ENCODE results near the gene BMPR1A.
"Not testable (repeated sequence)": the region's sequence is repeated elsewhere in the genome, so short reads cannot be mapped to it uniquely, and the experiment has no call there.

Gene BMPR1A

DNA sequence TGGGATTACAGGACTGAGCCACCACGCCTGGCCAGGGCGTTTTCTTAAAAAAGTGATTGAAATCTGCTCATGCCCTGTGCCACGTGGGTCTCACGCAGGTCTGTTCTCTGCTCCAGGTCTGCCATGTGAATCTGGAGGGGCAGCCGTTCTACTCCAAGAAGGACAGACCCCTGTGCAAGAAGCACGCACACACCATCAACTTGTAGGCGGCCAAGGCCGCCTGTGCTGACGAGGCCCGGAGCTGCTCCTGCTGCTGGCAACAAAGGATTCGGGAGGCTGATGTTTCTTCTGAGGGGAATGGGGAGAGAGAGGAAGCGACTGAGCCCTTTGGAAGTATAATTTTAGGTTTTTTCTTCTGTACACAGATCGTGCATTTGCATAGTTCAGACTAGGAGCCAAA, 23.6 kb upstream of the BMPR1A start:
- TF ChIP-seq, protein P1, sequence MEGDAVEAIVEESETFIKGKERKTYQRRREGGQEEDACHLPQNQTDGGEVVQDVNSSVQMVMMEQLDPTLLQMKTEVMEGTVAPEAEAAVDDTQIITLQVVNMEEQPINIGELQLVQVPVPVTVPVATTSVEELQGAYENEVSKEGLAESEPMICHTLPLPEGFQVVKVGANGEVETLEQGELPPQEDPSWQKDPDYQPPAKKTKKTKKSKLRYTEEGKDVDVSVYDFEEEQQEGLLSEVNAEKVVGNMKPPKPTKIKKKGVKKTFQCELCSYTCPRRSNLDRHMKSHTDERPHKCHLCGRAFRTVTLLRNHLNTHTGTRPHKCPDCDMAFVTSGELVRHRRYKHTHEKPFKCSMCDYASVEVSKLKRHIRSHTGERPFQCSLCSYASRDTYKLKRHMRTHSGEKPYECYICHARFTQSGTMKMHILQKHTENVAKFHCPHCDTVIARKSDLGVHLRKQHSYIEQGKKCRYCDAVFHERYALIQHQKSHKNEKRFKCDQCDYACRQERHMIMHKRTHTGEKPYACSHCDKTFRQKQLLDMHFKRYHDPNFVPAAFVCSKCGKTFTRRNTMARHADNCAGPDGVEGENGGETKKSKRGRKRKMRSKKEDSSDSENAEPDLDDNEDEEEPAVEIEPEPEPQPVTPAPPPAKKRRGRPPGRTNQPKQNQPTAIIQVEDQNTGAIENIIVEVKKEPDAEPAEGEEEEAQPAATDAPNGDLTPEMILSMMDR (IDR thresholded peaks at IDR 0.05; ENCODE audit: insufficient read depth, low read length, poor library complexity, severe bottlenecking): no peak
- DNase-seq (ENCODE audit: extremely low read depth, insufficient read length): no peak
- H3K4me3 ChIP-seq (replicated peaks; ENCODE audit: low read depth, low read length): no peak overlapping the region
- H3K27me3 ChIP-seq (replicated peaks; ENCODE audit: control insufficient read depth, insufficient read depth, low read length): no peaks in the 10 kb centered on the region
- H3K36me3 ChIP-seq (ENCODE audit: control insufficient read depth, insufficient read depth, low read length): no peaks in the 10 kb centered on the region

DNA sequence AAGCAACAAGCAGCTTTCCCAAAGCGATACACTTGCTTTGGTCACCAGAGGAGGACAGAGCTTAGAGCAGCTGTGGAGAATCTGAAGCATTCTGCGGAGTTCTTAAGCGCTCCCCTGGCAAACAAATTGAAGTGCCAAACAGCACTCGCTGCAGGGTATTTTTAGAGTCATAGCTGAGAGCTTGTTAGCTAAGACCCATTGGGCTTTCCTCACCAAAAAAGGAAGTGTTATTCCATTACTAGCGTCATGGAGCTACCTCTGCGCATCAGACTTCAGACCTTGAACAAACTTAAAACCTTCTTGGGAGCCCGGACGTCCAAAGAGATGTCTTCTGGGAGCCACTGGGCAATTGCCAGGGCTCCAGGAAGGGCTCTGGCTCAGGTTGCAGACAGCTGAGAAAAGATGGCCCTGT, 23.2 kb upstream of the BMPR1A start:
- DNase-seq (ENCODE audit: extremely low read depth, insufficient read length): no peak
- Histone ChIP-seq H3K36me3 (ENCODE audit: control insufficient read depth, insufficient read depth, low read length) (no peaks in the 10 kb centered on the region), H3K27me3 (replicated peaks; ENCODE audit: control insufficient read depth, insufficient read depth, low read length) (no peaks in the 10 kb centered on the region), H3K4me3 (replicated peaks; ENCODE audit: low read depth, low read length) (no peak overlapping the region)
- TF ChIP-seq, protein P1 (IDR thresholded peaks at IDR 0.05; ENCODE audit: insufficient read depth, low read length, poor library complexity, severe bottlenecking): no peak

DNA sequence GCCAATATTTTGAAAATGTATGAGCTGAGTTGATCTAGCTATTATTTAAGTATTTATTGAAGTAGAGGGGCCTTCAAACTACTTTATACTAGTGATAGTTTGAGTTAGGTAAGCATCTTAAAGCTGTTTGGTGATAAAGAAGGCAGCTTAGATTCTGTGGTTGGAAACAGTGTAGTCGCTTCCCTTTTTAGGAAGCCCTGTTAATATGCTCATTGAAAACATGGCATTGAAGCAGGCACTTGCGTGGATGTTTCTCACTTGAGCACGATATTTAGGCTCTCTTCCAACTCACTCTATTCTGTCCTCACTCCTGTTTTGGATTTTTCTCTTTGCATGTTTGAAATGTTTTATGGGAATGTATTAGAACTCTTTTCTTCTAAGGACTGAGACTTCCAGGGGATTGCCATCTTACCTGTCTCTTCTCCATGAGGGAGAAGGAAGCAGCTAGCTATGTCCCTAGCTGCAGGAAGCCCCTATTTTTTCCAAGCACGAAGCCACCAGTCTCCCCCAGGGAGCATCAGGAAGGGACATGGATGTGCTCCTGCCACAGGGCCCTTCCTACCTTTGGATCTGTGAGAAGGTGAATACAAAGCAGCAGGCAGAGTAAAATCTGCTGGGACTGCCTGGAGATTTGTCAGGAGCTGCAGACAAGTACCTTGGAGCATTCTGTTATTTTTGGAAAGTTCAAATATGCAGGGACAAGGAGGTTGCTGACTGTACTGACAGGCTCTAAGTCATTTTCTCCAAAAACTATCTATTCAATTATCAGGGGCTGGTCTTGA, 22.0 kb upstream of the BMPR1A start:
- TF ChIP-seq, protein P1 (IDR thresholded peaks at IDR 0.05; ENCODE audit: insufficient read depth, low read length, poor library complexity, severe bottlenecking): no peak
- no peak for DNase-seq (ENCODE audit: extremely low read depth, insufficient read length)
- Histone ChIP-seq H3K27me3 (replicated peaks; ENCODE audit: control insufficient read depth, insufficient read depth, low read length) (no peaks in the 10 kb centered on the region), H3K36me3 (ENCODE audit: control insufficient read depth, insufficient read depth, low read length) (no peaks in the 10 kb centered on the region), H3K4me3 (replicated peaks; ENCODE audit: low read depth, low read length) (no peak overlapping the region)

DNA sequence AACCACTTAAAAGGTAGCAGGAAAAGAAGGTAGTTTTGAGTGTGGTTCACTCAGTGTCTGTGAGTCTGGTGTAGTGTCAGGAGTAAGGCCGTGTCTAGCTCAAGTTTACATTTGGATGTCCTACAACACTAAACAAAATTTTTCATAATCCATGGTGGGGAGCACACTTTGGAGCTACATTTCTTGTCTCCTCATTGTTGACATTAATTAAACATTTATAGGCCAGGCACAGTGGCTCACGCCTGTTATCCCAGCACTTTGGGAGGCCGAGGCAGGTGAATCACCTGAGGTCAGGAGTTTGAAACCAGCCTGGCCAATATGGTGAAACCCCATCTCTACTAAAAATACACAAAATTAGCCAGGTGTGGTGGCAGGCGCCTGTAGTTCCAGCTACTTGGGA, 21.1 kb upstream of the BMPR1A start:
- not testable (repeated sequence) for DNase-seq (ENCODE audit: extremely low read depth, insufficient read length); H3K4me3 ChIP-seq (replicated peaks; ENCODE audit: low read depth, low read length)

DNA sequence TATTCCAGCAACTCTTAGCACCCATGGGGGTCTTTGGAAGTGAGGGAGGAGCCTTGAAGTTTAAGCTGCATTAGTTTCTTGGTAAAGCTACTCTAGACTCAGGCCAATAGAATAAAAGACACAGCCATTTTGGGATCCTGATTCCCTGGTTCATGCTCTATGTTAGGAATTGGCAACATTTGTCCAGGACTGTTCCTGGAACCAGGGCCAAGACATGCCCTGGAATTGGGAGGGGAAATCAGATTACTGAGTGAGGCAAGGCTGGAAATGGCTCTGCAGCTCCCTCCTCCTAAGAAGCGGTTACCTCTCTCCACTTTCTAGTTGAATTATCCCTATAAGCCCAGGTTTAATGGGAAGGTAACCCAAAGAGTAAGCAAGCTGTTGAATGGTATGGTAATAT, 14.2 kb upstream of the BMPR1A start:
- TF ChIP-seq, protein P1 (IDR thresholded peaks at IDR 0.05; ENCODE audit: insufficient read depth, low read length, poor library complexity, severe bottlenecking): no peak
- DNase-seq (ENCODE audit: extremely low read depth, insufficient read length): no peak
- Histone ChIP-seq H3K4me3 (replicated peaks; ENCODE audit: low read depth, low read length) (no peak overlapping the region), H3K36me3 (ENCODE audit: control insufficient read depth, insufficient read depth, low read length) (no peaks in the 10 kb centered on the region), H3K27me3 (replicated peaks; ENCODE audit: control insufficient read depth, insufficient read depth, low read length) (no peaks in the 10 kb centered on the region)

More for the DNA sequence above, 21.1 kb upstream of the BMPR1A start:
- not testable (repeated sequence) for H3K27me3 ChIP-seq (replicated peaks; ENCODE audit: control insufficient read depth, insufficient read depth, low read length); H3K36me3 ChIP-seq (ENCODE audit: control insufficient read depth, insufficient read depth, low read length)

DNA sequence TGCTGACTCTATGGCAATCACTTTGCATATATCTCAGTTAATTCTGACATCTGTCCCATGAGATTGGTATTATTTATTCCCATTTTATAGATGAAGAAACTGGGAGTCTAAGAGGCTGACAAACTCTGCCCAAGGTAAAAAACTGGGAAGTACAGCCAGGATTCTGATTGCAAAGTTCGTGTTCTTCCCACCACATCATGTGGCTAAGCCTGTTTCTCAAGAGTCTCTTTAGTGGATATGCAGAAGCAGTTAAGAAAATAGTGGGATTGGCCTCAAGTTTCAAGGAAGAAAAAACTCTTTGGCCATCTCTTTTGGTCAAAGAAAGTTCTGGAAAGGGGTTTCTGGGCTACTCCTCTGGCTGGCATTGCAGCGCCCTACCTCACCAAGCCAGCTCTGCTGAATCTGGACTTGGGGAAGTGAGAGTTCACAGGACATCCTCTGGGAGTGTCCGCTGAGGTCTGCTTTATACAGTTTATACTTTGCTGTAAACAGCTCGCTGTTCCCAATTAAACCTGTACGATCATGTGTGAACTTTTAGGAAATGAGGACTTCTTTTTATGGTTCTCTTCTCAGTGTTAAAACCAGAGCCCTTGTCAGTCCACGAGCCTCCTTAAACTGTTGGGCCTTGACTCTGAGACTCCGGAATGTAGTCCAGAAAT, 12.2 kb upstream of the BMPR1A start:
- no peak overlapping the region for H3K4me3 ChIP-seq (replicated peaks; ENCODE audit: low read depth, low read length)
- no peak for DNase-seq (ENCODE audit: extremely low read depth, insufficient read length)
- no peaks in the 10 kb centered on the region for H3K27me3 ChIP-seq (replicated peaks; ENCODE audit: control insufficient read depth, insufficient read depth, low read length)
- TF ChIP-seq, protein P1 (IDR thresholded peaks at IDR 0.05; ENCODE audit: insufficient read depth, low read length, poor library complexity, severe bottlenecking): no peak
- no peaks in the 10 kb centered on the region for H3K36me3 ChIP-seq (ENCODE audit: control insufficient read depth, insufficient read depth, low read length)

Measured in GM06990 (cell line).